ENCODE measurements around the gene C6orf89. TPM values are rescaled to one million over a fixed set of nuclear protein-coding genes. Genes with fewer than 3 reads are reported as not detected.

C6orf89 gene
- total RNA-seq, 1 experiment from 2014 or later: 11.8 TPM

- H3K23ac ChIP-seq (ENCODE audit: insufficient read length, low read depth, low read length): no peak overlapping the region
- Mint-ChIP-seq H3K4me3 (no peak overlapping the region), H3K27me3 (ENCODE audit: low read depth) (no peaks in the 10 kb centered on the region; the same call in 1 of the 2 replicates), H3K27ac (0 out of 7 replicates have a peak overlapping the region, but pooled peaks of 1 of the 3 experiments have one; percentile 37), H3K9me3 (no peaks in the 10 kb centered on the region), H3K4me1 (no peaks in the 10 kb centered on the region), H3K36me3 (ENCODE audit: insufficient read depth in 1 of 3, low read depth in 3 of 3) (no peaks in the 10 kb centered on the region)
- H3T11ph ChIP-seq (ENCODE audit: low read length): no peak overlapping the region
- no peak overlapping the region for H3K14ac ChIP-seq (ENCODE audit: insufficient read depth, low read length)
- H3K4ac ChIP-seq (ENCODE audit: low read depth, low read length): no peak overlapping the region
- no peak for DNase-seq
- H4K91ac ChIP-seq (ENCODE audit: insufficient read length, low read depth, low read length): no peak overlapping the region
- no peak overlapping the region for H3K4me2 ChIP-seq (ENCODE audit: insufficient read depth, insufficient read length, low read length)
- H2BK15ac ChIP-seq (ENCODE audit: low read depth, low read length): no peak overlapping the region
- WGBS (ENCODE audit: extremely low coverage, insufficient read length, low lambda C conversion rate): no CpG with 5 or more reads among the region's 8 CpGs
- H3K56ac ChIP-seq (ENCODE audit: insufficient read length, low read depth, low read length): no peak overlapping the region
- no peaks in the 10 kb centered on the region for H3K4me1 ChIP-seq (ENCODE audit: insufficient read depth, low read length)
- no peak overlapping the region for H2BK12ac ChIP-seq (ENCODE audit: insufficient read length, low read depth, low read length)
- no peak overlapping the region for H3K9ac ChIP-seq (ENCODE audit: extremely low read depth, insufficient read length, low read length)
- H4K20me1 ChIP-seq (ENCODE audit: control insufficient read depth, insufficient read depth, insufficient read length): no peaks in the 10 kb centered on the region
- no peak overlapping the region for H4K5ac ChIP-seq (ENCODE audit: insufficient read length, low read depth, low read length)
- TF ChIP-seq CTCF (conservative IDR thresholded peaks at IDR 0.05): no peak
- H3K79me2 ChIP-seq (ENCODE audit: insufficient read depth, low read length): no peaks in the 10 kb centered on the region
- H3K79me1 ChIP-seq (ENCODE audit: insufficient read depth, low read depth, low read length, poor library complexity, severe bottlenecking): no peaks in the 10 kb centered on the region
- no peak overlapping the region for H2AFZ ChIP-seq (ENCODE audit: low read length)
- H2BK120ac ChIP-seq (ENCODE audit: low read depth, low read length, poor library complexity, severe bottlenecking): no peak overlapping the region
- H3K18ac ChIP-seq (ENCODE audit: insufficient read length, low read depth, low read length): no peak overlapping the region
- no peak overlapping the region for H2AK5ac ChIP-seq (ENCODE audit: insufficient read length, low read length)
- H3K27ac ChIP-seq (ENCODE audit: insufficient read length, low read depth, low read length): no peak overlapping the region
- H4K8ac ChIP-seq (replicated peaks; ENCODE audit: insufficient read length, low read depth, low read length): no peak overlapping the region
- H3K23me2 ChIP-seq (ENCODE audit: insufficient read length, low read depth, low read length, poor library complexity, severe bottlenecking): no peaks in the 10 kb centered on the region
- H2BK20ac ChIP-seq (ENCODE audit: low read depth, low read length, poor library complexity, severe bottlenecking): no peak overlapping the region
- no peak overlapping the region for H2BK5ac ChIP-seq (ENCODE audit: insufficient read length, low read length)
- no peaks in the 10 kb centered on the region for H3K9me3 ChIP-seq (ENCODE audit: control insufficient read depth, low read depth, low read length)
- H3K27me3 ChIP-seq (ENCODE audit: insufficient read depth, low read length): no peaks in the 10 kb centered on the region
These were observed 8.5 kb downstream of the C6orf89 start for GRCh38 chr6:36893976-36894932.

All from H9 (cell line).